A673 (cell line): ENCODE data around the gene LSM14A. TPM values are rescaled to one million over a fixed set of nuclear protein-coding genes. Genes with fewer than 3 reads are reported as not detected.
A peak's percentile ranks its signal among the peaks of the same experiment; 100 is the strongest.
"Not testable (repeated sequence)": the region's sequence is repeated elsewhere in the genome, so short reads cannot be mapped to it uniquely, and the experiment has no call there.

Experiments
- BruUV-seq: library from RNA; stranded (reverse); fragments of 400-500 nt; replicated peaks from 2 replicates; lab custom pipeline; 2021; lab: Mats Ljungman, UMichigan
- CTCF ChIA-PET: fragments of 300-600 bp; sonication (Branson Sonifier 250); formaldehyde crosslinking; loops from one replicate; lab custom pipeline; 2022; ENCODE audit warnings: antibody characterized with exemption; lab: Charles Lee
- POLR2A ChIA-PET: fragments of 300-600 bp; sonication (Branson Sonifier 250); formaldehyde crosslinking; loops from one replicate; lab custom pipeline; 2022; ENCODE audit warnings: antibody characterized with exemption; ENCODE audit not compliant: low non-redundant PET; lab: Charles Lee
- DNase-seq: peaks from one replicate; pipeline ENCODE4 v3.0.0-alpha.2; 2015; ENCODE audit warnings: low spot score
- H3K27ac ChIP-seq: fragments of 200-600 bp; sonication (generic); 2 replicates; pipeline ENCODE4 v1.5.1; 2016; ENCODE audit warnings: mixed run types, low read depth, mild to moderate bottlenecking, mixed read lengths, antibody characterized with exemption, low read length; ENCODE audit not compliant: poor library complexity, severe bottlenecking
- H3K27me3 ChIP-seq: fragments of 200-600 bp; sonication (generic); replicated peaks from 2 replicates; pipeline ENCODE4 v1.6.1; 2017; ENCODE audit warnings: mixed run types, low read depth, mild to moderate bottlenecking, mixed read lengths, antibody characterized with exemption, low read length; ENCODE audit not compliant: insufficient read depth, poor library complexity
- H3K36me3 ChIP-seq: fragments of 200-600 bp; sonication (generic); 2 replicates; pipeline ENCODE4 v1.6.1; 2016; ENCODE audit warnings: mixed run types, mild to moderate bottlenecking, mixed read lengths, antibody characterized with exemption, low read length; ENCODE audit not compliant: insufficient read depth, poor library complexity, severe bottlenecking
- H3K4me1 ChIP-seq: fragments of 200-600 bp; sonication (generic); 2 replicates; pipeline ENCODE4 v1.6.1; 2017; ENCODE audit warnings: mixed run types, mild to moderate bottlenecking, mixed read lengths, antibody characterized with exemption, low read length; ENCODE audit not compliant: insufficient read depth, poor library complexity, severe bottlenecking
- H3K4me3 ChIP-seq: fragments of 200-600 bp; sonication (generic); 2 replicates; pipeline ENCODE4 v1.5.1; 2016; ENCODE audit warnings: low read depth, mixed run types, mild to moderate bottlenecking, mixed read lengths, low read length; ENCODE audit not compliant: poor library complexity, severe bottlenecking
- H3K9me3 ChIP-seq: fragments of 200-600 bp; sonication (generic); 2 replicates; pipeline ENCODE4 v1.6.1; 2016; ENCODE audit warnings: mixed run types, low read depth, mild to moderate bottlenecking, mixed read lengths, antibody characterized with exemption, low read length; ENCODE audit not compliant: poor library complexity, severe bottlenecking
- CTCF ChIP-seq: fragments of 300-800, 200-600 bp; sonication (generic); conservative IDR thresholded peaks from 2 replicates; pipeline ENCODE4 v1.5.1; 2017; ENCODE audit warnings: low read depth, mild to moderate bottlenecking, antibody characterized with exemption, low read length, moderate library complexity, mixed read lengths
- EZH2 ChIP-seq: fragments of 200-600 bp; sonication (generic); IDR thresholded peaks from 2 replicates; pipeline ENCODE4 v1.6.1; 2017; ENCODE audit warnings: borderline replicate concordance, low read depth, mild to moderate bottlenecking, mixed read lengths, antibody characterized with exemption, low read length; ENCODE audit not compliant: poor library complexity, severe bottlenecking
- intact Hi-C: fragments of 100-400 bp; cut with micrococcal nuclease; formaldehyde crosslinking; loops from one replicate; pipeline ENCODE4 v1.10.0; 2022; ENCODE audit not compliant: unreplicated experiment
- total RNA-seq: library from RNA; stranded (reverse); gene quantifications from 2 replicates; pipeline ENCODE4 v1.2.3, GENCODE V29; 2021

The LSM14A gene
- total RNA-seq, 1 experiment from 2014 or later = 137 TPM

GRCh38 chr19:34237283-34237682 lies 65.0 kb downstream of the LSM14A start:
- intact Hi-C loops = no loop called here
- no peak for DNase-seq
- no TSS peak for BruUV-seq
- Histone ChIP-seq H3K27me3 (no peaks in the 10 kb centered on the region), H3K36me3 (no peaks in the 10 kb centered on the region), H3K9me3 (no peaks in the 10 kb centered on the region), H3K4me3 (no peak overlapping the region), H3K4me1 (no peaks in the 10 kb centered on the region), H3K27ac (no peak overlapping the region)
- ChIA-PET CTCF (no interaction called here), POLR2A (no interaction called here)
- TF ChIP-seq EZH2 (no peak), CTCF (no peak)

DNA sequence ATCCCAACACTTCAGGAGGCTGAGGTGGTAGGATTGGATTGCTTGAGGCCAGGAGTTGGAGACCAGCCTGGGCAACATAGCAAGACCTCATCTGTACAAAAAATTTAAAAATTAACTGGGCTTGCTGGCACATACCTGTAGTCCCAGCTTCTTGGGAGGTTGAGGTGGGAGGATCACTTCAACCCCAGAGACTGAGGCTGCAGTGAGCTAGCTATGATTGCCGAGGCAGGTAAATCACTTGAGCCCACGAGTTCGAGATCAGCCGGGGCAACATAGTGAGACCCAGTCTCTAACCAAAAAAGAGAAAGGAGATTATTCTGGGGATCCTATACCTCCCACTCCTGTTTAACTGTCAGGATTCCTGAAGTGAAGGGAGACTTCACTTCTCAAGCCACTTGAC lies 65.6 kb downstream of the LSM14A start:
- TF ChIP-seq EZH2 (no peak), CTCF (no peak)
- POLR2A ChIA-PET = no interaction called here
- no peaks in the 10 kb centered on the region for H3K4me1 ChIP-seq
- no peaks in the 10 kb centered on the region for H3K27me3 ChIP-seq
- CTCF ChIA-PET = no interaction called here
- H3K4me3 ChIP-seq = no peak overlapping the region
- H3K36me3 ChIP-seq = no peaks in the 10 kb centered on the region
- no peak overlapping the region for H3K27ac ChIP-seq
- intact Hi-C loops = no loop called here
- no peaks in the 10 kb centered on the region for H3K9me3 ChIP-seq
- no TSS peak for BruUV-seq
- no peak for DNase-seq

DNA sequence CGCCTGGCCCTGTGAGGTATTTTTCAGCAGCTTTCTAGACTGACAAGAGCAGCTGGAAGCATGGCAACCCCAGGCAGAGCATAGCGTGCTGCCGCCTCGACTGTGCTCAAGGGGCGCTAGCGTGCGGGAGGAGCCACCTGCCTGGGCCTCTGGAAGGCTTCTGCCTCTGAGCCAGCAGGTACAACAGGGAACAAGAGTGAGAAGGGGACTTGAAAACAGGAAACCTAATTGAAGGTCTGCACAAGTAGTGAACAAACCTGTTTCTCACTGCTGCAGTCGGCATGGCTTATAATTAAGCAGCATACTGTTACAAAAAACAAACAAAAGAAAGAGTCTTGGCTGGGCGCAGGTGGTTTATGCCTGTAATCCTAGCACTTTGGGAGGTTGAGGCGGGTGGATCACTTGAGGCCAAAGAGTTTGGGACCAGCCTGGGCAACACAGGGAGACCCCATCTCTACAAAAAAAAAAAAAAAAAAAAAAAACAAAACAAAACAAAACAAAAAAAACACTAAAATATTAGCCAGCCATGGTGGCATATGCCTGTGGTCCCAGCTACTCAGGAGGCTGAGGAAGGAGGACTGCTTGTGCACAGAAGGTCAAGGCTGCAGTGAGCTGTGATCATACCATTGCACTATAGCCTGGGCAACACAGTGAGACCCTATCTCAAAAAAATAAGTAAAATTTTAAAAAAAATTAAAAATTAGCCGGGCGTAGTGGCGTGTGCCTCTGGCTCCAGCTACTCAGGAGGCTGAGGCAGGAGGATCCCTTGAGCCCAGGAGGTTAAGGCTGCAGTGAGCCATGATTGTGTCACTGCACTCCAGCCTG lies 69.4 kb downstream of the LSM14A start:
- Histone ChIP-seq H3K36me3 (no peaks in the 10 kb centered on the region), H3K27ac (no peak overlapping the region), H3K9me3 (no peaks in the 10 kb centered on the region), H3K27me3 (no peaks in the 10 kb centered on the region), H3K4me1 (no peaks in the 10 kb centered on the region), H3K4me3 (no peak overlapping the region)
- DNase-seq = no peak
- intact Hi-C loops = no loop called here
- TF ChIP-seq CTCF (peak; percentile 37; the same call in 1 of the 2 replicates), EZH2 (no peak)
- ChIA-PET CTCF (no interaction called here), POLR2A (no interaction called here)
- BruUV-seq = no TSS peak

- H3K4me3 ChIP-seq, H3K4me1 ChIP-seq, POLR2A ChIA-PET, DNase-seq, H3K9me3 ChIP-seq, CTCF ChIA-PET, H3K27me3 ChIP-seq, intact Hi-C loops, H3K36me3 ChIP-seq, BruUV-seq, H3K27ac ChIP-seq: not testable (repeated sequence)
Measured at GRCh38 chr19:34243138-34243875, 71.0 kb downstream of the LSM14A start.
